Loucy (cell line): ENCODE data around the gene PIR.

Experiments
- H2AFZ ChIP-seq: fragments of 200-600 bp; sonication (generic); 2 replicates; pipeline ENCODE4 v1.6.0; 2016; ENCODE audit warnings: antibody characterized with exemption, mild to moderate bottlenecking, low read length, moderate library complexity
- H3F3A ChIP-seq: fragments of 200-600 bp; 2 replicates; pipeline ENCODE4 v1.6.0; 2016; ENCODE audit warnings: antibody characterized with exemption, low read depth, mild to moderate bottlenecking
- H3K27me3 ChIP-seq: fragments of 200-600 bp; sonication (generic); 2 replicates; pipeline ENCODE4 v1.6.1; 2014; ENCODE audit warnings: low read length, mild to moderate bottlenecking; ENCODE audit not compliant: insufficient read depth, poor library complexity, severe bottlenecking
- H3K36me3 ChIP-seq: fragments of 200-600 bp; sonication (generic); 2 replicates; pipeline ENCODE4 v1.6.1; 2016; ENCODE audit warnings: low read length; ENCODE audit not compliant: insufficient read depth
- H3K4me1 ChIP-seq: fragments of 200-600 bp; sonication (generic); 2 replicates; pipeline ENCODE4 v1.5.1; 2014; ENCODE audit warnings: low read length, mild to moderate bottlenecking; ENCODE audit not compliant: insufficient read depth, poor library complexity, severe bottlenecking
- H3K4me2 ChIP-seq: fragments of 200-600 bp; sonication (generic); 2 replicates; pipeline ENCODE4 v1.6.0; 2014; ENCODE audit warnings: antibody characterized with exemption, low read length, low read depth, mild to moderate bottlenecking; ENCODE audit not compliant: poor library complexity, severe bottlenecking
- H3K4me3 ChIP-seq: fragments of 200-600 bp; sonication (generic); 2 replicates; pipeline ENCODE4 v1.5.1; 2014; ENCODE audit warnings: low read length, mild to moderate bottlenecking, mixed read lengths; ENCODE audit not compliant: poor library complexity, severe bottlenecking
- H3K79me2 ChIP-seq: fragments of 200-600 bp; sonication (generic); 2 replicates; pipeline ENCODE4 v1.6.1; 2014; ENCODE audit warnings: low read length; ENCODE audit not compliant: insufficient read depth
- H3K9ac ChIP-seq: fragments of 200-600 bp; sonication (generic); 2 replicates; pipeline ENCODE4 v1.6.0; 2014; ENCODE audit warnings: mild to moderate bottlenecking, low read depth, low read length, moderate library complexity; ENCODE audit not compliant: poor library complexity, severe bottlenecking
- H3K9me2 ChIP-seq: fragments of 200-600 bp; sonication (generic); replicated peaks from 2 replicates; pipeline ENCODE4 v1.6.1; 2016; ENCODE audit warnings: low read depth, low read length, mixed read lengths
- H3K9me3 ChIP-seq: fragments of 200-600 bp; sonication (generic); 2 replicates; pipeline ENCODE4 v1.6.1; 2014; ENCODE audit warnings: mild to moderate bottlenecking, antibody characterized with exemption, low read length, low read depth; ENCODE audit not compliant: insufficient read depth
- H4K20me1 ChIP-seq: fragments of 200-600 bp; sonication (generic); 2 replicates; pipeline ENCODE4 v1.6.0; 2014; ENCODE audit warnings: antibody characterized with exemption, low read length, mild to moderate bottlenecking; ENCODE audit not compliant: insufficient read depth, poor library complexity, severe bottlenecking
- EZH2phosphoT487 ChIP-seq: fragments of 200-600 bp; IDR thresholded peaks from 2 replicates; pipeline ENCODE4 v1.6.1; 2018; ENCODE audit warnings: antibody characterized with exemption, mild to moderate bottlenecking, moderate library complexity, borderline replicate concordance
- TF ChIP-seq, protein P1 (sequence below): fragments of 200-600 bp; sonication (generic); conservative IDR thresholded peaks from 2 replicates; pipeline ENCODE4 v1.5.1; 2014; ENCODE audit warnings: mild to moderate bottlenecking, antibody characterized with exemption, low read length

The PIR gene

DNA sequence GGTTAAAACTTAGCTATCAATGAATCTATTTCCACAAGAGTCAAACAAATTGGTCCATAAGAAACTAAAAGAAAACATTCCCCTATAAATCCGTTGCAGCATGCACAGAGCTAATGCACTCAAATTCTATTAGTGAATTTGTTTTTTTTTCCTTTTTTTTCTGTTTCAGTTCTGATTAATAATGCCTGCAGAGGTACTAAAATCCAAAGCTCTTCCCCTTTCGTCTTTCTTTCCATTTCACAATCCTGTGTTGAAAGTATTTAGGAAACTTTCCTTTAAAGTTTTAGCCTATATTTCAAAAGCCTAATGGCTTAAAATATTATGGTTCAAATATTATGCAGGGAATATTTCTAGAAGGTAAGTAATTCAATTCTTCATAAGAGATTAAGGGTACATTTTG lies 63.1 kb downstream of the PIR start:
- Histone ChIP-seq H3F3A (no peaks in the 10 kb centered on the region), H3K4me3 (no peak overlapping the region), H3K4me2 (no peak overlapping the region), H3K9me3 (no peaks in the 10 kb centered on the region), H2AFZ (no peak overlapping the region), H3K36me3 (no peaks in the 10 kb centered on the region), H3K27me3 (no peaks in the 10 kb centered on the region), H3K79me2 (no peaks in the 10 kb centered on the region), H3K9ac (no peak overlapping the region), H3K9me2 (no peaks in the 10 kb centered on the region), H3K4me1 (peaks cover 9% of the 10 kb centered on the region), H4K20me1 (no peaks in the 10 kb centered on the region)
- TF ChIP-seq, protein P1, sequence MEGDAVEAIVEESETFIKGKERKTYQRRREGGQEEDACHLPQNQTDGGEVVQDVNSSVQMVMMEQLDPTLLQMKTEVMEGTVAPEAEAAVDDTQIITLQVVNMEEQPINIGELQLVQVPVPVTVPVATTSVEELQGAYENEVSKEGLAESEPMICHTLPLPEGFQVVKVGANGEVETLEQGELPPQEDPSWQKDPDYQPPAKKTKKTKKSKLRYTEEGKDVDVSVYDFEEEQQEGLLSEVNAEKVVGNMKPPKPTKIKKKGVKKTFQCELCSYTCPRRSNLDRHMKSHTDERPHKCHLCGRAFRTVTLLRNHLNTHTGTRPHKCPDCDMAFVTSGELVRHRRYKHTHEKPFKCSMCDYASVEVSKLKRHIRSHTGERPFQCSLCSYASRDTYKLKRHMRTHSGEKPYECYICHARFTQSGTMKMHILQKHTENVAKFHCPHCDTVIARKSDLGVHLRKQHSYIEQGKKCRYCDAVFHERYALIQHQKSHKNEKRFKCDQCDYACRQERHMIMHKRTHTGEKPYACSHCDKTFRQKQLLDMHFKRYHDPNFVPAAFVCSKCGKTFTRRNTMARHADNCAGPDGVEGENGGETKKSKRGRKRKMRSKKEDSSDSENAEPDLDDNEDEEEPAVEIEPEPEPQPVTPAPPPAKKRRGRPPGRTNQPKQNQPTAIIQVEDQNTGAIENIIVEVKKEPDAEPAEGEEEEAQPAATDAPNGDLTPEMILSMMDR, result no peak
- no peak for TF ChIP-seq EZH2phosphoT487

DNA sequence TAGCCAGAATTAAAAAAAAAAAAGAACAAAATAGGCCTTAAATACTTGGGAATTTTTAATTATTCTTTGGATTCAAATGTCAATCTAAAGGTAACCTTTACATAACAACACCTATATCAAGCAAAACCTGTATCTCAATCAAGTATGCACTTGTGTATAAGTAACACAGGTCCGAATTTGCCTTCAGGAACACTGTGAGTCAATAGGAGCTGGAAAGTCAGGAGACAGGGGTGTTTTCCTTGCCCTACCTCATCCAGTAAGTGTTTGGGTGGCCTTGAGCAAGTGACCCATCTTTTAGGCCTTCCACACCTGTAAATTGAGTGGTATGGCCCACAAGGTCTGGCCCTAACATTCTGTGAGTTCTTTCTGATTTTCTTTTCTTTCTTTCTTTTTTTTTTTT lies 68.1 kb downstream of the PIR start:
- H3K4me3 ChIP-seq, result no peak overlapping the region
- peaks cover under 1% of the 10 kb centered on the region for H3K4me1 ChIP-seq
- no peaks in the 10 kb centered on the region for H4K20me1 ChIP-seq
- H3K9ac ChIP-seq, result no peak overlapping the region
- H2AFZ ChIP-seq, result no peak overlapping the region
- no peaks in the 10 kb centered on the region for H3K79me2 ChIP-seq
- H3K9me3 ChIP-seq, result no peaks in the 10 kb centered on the region
- no peaks in the 10 kb centered on the region for H3K9me2 ChIP-seq
- H3F3A ChIP-seq, result no peaks in the 10 kb centered on the region
- TF ChIP-seq, protein P1, result no peak
- no peak for TF ChIP-seq EZH2phosphoT487
- no peaks in the 10 kb centered on the region for H3K36me3 ChIP-seq
- no peak overlapping the region for H3K4me2 ChIP-seq
- no peaks in the 10 kb centered on the region for H3K27me3 ChIP-seq

DNA sequence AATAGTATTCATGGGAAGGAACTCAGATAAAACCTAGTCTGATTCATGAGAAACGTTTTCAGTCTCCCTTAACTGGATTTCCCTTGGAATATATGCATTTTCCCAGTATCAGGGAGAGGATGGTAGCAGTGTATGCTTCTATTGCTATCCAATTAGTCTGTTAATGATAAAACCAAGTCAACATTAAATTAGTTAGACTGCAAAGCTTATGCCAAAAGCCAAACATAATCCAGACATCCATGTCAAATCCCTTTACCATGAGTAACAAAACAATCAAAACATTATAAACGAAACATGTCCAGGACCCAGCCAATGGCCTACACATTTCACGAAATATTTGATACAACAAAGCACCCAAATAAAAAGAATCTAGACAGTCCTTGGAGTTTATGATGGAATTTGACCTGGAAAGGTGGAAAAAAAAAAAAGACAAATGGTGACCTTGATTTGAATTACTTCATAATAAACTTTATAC lies 74.4 kb downstream of the PIR start:
- Histone ChIP-seq H3K4me1 (no peaks in the 10 kb centered on the region), H3K27me3 (no peaks in the 10 kb centered on the region), H3K4me2 (no peak overlapping the region), H4K20me1 (no peaks in the 10 kb centered on the region), H3K9ac (no peak overlapping the region), H3K4me3 (no peak overlapping the region), H3K9me2 (no peaks in the 10 kb centered on the region), H3K36me3 (no peaks in the 10 kb centered on the region), H3K79me2 (no peaks in the 10 kb centered on the region), H2AFZ (no peak overlapping the region), H3F3A (no peaks in the 10 kb centered on the region), H3K9me3 (no peaks in the 10 kb centered on the region)
- TF ChIP-seq EZH2phosphoT487, result no peak
- TF ChIP-seq, protein P1, result no peak
